Suppressor macrophage treated with lipopolysaccharide for 4 hours (primary cell): ENCODE results near the gene CCDC63.

Source experiments
- DNase-seq: peaks from one replicate; pipeline ENCODE4 v3.0.0-alpha.2; 2020

The CCDC63 gene

DNA sequence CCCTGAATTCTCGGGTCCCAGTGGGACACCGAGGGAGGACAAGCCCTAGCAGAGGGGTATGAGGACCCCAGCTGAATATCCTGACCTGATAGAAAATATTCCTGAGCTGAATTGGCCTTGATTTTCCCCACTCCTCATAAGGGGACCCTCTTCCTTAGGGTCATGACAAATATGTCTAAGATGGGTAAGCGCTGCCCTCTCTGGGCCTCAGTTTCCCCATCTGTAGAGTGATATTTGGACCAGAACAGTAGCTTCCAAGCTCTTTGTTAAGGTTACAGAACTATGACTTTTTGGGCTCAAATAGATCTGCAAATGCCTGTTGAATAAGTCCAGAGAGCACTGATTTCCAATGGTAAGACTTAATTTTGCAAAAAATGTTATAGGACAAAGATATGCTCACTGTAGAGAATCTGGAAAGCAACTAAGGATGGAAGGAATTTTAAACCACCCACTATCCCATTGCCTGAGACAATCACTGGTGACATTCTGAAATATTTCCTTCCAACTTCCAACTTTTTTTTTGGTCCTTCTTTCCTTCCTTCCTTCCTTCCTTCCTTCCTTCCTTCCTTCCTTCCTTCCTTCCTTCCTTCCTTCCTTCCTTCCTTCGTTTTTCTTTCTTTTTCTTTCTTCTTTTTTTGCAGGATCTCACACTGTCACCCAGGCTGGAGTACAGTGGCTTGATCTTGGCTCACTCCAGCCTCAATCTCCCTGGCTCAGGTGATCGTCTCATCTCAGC is 41.6 kb downstream of the CCDC63 start:
- DNase-seq = no peak

DNA sequence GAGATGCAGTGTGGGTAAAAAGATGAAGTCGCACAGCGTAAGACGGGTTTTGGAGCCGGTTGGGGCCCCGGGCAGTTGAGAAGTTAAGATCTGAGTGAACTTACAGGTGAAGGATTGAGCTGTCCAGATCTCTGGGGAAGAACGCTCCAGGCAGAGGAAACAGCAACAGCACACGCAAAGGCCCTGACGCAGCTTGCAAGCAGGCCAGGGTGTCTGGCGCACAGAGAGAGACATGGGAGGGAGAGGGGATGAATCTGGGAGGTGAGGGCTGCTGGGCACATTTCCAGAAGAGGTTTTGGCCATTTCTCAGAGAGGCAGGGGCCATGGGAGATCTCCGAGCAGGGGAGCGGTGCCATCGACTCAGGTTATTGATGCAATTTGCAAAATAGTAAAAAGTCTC is 42.6 kb downstream of the CCDC63 start:
- no peak for DNase-seq

- no peak for DNase-seq
Measured at GRCh38 chr12:110893956-110894355, 47.2 kb downstream of the CCDC63 start.

DNA sequence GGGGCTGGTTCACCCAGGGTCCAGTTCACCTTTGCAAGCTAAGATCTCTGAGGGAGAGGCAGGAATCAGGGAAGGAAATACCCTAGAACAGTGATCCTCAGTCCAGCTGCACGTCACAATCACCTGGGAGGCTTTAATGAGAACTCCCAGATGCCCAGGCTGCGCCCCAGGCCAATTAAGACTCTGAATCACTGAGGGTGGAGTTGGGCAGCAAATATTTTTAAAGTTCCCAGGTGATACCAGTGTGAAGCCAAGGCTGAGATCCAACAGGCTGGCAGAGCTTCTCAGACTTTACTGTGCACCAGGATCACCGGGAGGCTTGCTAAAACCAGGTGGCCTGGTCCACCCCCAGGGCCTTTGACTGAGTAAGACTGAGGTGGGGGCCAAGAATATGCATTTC is 49.8 kb downstream of the CCDC63 start:
- no peak for DNase-seq

DNA sequence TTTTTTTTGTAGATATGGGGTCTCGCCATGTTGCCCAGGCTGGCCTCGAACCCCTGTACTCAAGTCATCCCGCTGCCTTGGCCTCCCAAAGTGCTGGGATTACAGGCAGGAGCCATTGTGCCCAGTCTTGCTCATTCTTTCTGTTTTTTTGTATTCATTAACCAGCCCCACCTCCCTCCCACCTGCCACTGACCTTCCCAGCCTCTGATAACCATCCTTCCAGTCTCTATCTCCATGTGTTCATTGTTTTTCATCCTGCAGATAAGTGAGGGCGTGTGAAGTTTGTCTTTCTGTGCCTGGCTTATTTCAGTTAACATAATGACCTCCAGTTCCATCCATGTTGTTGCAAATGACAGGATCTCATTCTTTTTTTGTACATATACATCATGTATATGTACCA is 54.6 kb downstream of the CCDC63 start:
- no peak for DNase-seq

- no peak for DNase-seq
Measured at GRCh38 chr12:110903511-110903910, 56.7 kb downstream of the CCDC63 start.

- DNase-seq = peak; percentile 32
Measured at GRCh38 chr12:110906083-110906482, 59.3 kb downstream of the CCDC63 start.

DNA sequence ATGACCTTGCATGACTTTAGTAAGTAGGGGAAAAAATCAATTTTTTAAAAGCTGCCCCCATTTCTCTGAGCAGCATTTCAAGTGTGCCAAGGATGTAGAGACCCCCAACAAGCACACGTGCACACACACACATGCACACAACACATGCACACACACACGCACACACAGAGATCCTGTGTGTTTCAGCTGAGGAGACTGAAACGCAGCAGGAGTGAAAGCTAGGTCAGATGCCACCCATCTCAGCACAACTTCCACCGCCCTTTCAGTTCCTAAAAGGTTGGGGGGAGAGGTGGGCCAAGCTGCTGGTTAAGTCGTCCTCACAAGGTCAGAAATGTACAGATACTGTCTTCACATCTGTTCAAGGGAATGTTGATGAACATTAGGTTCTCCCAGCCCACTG is 59.7 kb downstream of the CCDC63 start:
- DNase-seq = no peak

DNA sequence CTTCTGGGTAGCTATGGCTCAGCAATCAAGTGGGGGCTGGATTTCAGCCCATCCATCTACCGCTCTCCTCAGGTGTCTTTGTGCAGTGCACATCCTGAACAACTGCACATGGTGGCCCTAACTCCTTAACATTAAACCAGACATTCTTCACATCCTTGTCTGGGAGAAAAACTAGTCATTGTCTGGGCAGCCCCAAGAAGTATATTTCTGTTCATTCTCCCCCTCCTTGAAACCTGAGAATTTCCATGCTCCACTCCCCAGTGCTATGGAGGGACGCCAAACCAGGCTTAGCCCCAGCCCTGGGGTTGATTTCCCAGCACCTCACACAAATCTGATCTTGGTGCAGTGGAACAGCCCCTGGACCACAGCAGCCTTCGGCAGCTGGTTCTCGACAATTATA is 60.2 kb downstream of the CCDC63 start:
- no peak for DNase-seq

GRCh38 chr12:110907583-110907982 is 60.8 kb downstream of the CCDC63 start:
- DNase-seq = no peak

DNA sequence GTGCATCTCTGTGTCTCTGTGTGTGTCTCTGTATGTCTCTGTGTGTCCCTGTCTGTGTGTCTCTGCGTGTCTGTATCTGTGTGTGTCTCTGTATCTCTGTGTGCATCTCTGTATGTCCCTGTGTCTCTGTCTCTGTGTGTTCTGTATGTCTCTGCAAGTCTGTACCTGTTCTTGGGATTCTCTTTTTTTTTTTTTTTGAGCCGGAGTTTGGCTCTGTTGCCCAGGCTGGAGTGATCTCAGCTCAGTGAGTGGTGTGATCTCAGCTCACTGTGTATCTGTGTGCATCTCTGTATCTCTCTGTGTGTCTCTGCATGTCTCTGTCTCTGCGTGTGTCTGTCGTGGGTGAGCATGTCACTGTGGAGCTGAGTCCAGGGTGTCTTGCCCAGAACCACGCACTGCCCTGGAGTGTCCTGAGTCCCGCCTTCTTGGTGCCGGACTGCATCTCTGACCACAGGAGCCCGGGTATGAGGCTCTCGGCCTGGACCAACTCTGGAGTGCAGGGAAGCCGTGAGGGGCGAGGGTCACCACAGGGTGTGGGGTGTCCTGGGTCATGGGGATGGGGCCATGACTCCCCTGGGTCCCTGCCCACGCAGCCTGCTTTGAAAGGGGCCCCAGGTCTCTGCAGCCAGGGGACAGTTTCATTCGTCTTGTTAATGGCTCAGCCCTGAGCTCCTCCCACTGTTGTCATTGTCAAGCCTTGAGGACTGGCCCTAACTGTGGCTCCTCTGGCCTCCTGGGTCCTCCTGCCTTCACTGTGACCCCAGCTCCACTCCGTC is 61.8 kb downstream of the CCDC63 start:
- DNase-seq = no peak

DNA sequence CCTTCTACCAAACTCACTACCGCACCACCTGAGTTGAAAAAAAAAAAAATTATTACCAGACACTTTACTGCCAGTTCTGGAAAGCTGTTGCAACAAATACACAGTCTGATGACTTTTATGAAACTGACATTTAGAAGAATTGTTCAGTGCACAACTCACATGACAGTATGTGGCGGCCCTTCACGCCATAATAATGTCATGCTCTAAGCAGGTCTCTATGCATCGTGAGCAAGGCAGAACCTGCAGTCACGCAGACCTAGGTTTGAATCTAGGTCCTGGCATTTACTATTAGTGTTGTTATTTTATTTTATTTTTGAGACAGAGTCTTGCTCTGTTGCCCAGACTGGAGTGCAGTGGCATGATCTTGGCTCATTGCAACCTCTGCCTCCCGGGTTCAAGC is 65.5 kb downstream of the CCDC63 start:
- peak; percentile 8 for DNase-seq

GRCh38 chr12:110913119-110914056 is 66.6 kb downstream of the CCDC63 start:
- peak; percentile 31 for DNase-seq

DNA sequence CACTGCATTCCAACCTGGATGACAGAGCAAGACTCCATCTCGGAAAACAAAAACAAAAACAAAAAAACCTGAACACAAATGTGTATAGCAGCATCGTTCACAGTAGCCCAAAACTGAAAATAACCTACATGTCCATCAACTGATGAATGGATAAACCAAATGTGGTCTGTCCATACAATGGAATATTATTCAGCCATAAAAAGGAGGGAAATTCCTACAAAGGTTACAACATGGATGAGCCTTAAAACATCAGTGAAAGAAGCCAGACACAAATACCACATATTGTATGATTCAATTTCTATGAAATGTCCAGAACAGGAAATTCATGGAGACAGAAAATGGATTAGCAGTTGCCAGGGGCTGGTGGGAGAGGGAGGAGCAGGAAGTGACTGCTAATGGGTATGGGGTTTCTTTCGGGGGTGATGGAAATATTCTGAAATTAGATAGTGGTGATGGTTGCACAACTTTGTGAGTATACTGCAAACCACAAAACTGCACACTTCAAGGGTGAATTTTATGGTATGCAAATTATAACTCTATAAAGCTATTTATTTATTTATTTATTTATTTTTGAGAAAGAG is 69.6 kb downstream of the CCDC63 start:
- DNase-seq = no peak

DNA sequence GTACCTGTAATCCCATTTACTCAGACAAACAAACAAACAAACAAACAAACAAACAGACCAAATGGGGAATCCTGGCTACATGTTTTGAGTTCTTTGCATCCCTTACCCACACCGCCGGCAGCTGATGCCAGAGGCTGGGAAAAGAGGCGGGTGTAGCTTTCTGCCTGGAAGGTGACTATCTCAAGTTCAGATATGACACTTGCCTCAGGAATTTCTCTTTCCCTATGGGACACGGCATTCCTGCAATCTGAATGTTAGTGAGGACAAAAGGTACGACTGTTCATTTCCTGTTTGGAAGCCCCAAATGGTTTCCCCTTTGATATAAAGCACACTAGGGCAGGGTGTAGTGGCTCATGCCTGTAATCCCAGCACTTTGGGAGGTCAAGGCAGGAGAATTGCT is 70.7 kb downstream of the CCDC63 start:
- DNase-seq = no peak

GRCh38 chr12:110917961-110918360 is 71.2 kb downstream of the CCDC63 start:
- DNase-seq = no peak

- no peak for DNase-seq
Measured at GRCh38 chr12:110919720-110920119, 72.9 kb downstream of the CCDC63 start.

- no peak for DNase-seq
Measured at GRCh38 chr12:110920324-110920910, 73.6 kb downstream of the CCDC63 start, which contains the start of gene MYL2. Gene MYL2 (minus strand): TSS chr12:110920579. CDS start chr12:110920529, 50 bp downstream.

DNA sequence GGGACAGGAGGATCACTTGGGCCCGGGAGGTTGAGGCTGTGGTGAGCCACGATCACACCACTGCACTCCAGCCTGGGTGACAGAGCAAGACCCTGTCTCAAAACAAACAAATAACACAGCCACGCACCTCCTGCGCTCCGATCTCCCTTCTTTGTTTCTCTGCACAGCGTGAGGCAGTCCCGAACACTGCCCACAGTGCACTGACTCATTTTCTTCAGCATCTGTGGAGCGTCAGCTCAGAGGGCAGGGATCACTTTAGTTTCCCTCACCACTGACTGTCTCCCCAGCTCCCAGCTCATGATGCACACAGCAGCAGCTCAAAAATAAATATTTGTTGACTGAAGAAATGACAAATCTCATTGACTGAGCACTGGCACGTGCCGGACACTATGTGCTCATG is 74.5 kb downstream of the CCDC63 start:
- no peak for DNase-seq

GRCh38 chr12:110922652-110923051 is 75.9 kb downstream of the CCDC63 start:
- no peak for DNase-seq

DNA sequence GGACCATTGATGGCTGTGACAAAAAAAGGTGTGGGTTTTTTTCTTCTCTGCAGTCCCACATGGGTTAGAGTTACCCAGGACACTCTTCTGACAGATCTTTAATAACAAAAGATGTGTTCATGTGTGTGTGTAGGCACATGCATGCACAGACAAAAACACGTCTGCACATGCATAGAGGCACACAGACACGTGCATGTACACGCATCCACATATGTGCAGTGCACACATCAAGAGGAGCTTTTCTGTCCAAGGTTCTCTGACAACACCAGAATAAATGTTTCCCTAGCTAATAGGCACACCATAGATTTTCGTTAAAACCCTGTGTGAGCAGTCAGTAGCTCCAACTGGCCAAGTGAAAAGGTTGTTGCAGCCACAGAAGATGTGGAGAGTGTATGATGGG is 76.4 kb downstream of the CCDC63 start:
- DNase-seq = no peak

DNA sequence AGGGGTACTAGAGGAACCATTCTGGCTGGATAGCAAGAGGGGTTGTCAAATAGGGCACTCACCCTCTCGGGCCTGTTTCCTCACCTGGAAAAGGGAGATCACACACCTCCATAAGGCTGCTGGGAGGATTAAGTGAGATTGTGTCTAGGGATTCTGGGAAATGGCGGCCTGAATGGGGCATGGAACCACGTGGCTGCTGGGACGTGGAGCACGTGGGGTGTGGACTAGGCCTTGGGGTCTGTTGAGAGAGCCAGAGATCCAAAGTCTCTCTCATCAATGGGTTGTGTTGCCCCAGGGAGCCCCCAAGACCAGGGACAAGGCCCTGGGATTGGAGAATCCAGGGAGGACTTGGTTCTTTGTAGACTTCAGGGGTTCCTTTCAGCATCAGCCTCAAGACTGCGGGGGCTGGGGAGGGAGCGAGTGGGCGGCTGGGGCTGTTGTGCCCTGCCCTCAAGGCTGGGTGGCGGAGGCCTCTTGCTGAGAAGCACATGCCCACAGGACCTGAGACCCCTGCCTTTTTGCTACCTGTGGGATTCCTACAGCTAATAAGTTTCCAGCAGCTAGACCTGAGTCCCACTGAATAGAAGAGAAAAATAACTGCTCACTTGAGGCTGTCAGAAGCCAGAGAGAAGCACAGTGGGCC is 77.0 kb downstream of the CCDC63 start:
- DNase-seq = no peak
